Measurements from ENCODE around the gene WIPI1. TPM values are rescaled to one million over a fixed set of nuclear protein-coding genes. Genes with fewer than 3 reads are reported as not detected.

The WIPI1 gene
- total and polyA plus RNA-seq, 7 donors, result 80.3 to 197 (median 136) TPM

DNA sequence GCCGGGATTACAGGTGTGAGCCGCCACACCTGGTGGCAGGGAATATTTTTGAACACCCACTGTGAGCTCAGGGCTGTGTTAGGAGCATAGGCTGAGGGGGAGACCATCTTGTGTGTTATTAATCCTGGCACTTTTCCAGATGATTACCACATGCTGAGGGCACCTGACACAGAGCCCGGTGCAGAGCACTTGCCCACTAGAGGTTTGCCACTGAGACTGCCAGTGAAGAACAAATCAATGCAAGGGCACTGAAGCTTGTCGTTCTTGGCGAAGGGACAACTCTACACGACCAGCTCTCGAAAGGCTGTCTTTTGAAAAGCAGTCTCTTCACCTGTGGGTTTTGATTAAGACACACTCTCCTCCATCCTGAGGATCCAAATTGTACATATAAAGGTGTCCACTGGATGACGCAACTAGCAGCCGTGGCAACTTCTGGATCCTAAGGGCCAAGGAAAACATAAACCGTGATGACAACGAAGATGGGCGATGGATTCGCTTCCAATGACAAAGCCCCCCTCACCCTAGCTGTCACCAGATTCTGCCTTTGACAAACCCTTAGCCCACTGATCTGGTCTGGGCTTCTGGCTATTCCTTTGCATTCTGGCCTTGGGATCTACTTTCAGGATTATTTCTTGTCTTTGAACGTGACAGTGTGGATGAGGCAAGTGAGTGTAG, 28.7 kb downstream of the WIPI1 start:
- Histone ChIP-seq H3K9me3 (no peaks in the 10 kb centered on the region), H3K27ac (no peak overlapping the region), H3K36me3 (ENCODE audit: insufficient read depth in 1 of 2, low read depth in 1 of 2) (peaks cover 17 to 99% of the 10 kb centered on the region in 2 donors), H3K4me3 (no peak overlapping the region), H3K27me3 (ENCODE audit: insufficient read depth in 3 of 3, low read length in 2 of 3) (no peaks in the 10 kb centered on the region), H3K4me1 (no peaks in the 10 kb centered on the region)
- peak in 1 of 4 donors; percentile 21 for ATAC-seq
- DNase-seq, result no peak
- intact Hi-C loops (cut with DNase I), result no loop called here
- TF ChIP-seq, protein P1, sequence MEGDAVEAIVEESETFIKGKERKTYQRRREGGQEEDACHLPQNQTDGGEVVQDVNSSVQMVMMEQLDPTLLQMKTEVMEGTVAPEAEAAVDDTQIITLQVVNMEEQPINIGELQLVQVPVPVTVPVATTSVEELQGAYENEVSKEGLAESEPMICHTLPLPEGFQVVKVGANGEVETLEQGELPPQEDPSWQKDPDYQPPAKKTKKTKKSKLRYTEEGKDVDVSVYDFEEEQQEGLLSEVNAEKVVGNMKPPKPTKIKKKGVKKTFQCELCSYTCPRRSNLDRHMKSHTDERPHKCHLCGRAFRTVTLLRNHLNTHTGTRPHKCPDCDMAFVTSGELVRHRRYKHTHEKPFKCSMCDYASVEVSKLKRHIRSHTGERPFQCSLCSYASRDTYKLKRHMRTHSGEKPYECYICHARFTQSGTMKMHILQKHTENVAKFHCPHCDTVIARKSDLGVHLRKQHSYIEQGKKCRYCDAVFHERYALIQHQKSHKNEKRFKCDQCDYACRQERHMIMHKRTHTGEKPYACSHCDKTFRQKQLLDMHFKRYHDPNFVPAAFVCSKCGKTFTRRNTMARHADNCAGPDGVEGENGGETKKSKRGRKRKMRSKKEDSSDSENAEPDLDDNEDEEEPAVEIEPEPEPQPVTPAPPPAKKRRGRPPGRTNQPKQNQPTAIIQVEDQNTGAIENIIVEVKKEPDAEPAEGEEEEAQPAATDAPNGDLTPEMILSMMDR (IDR thresholded peaks at IDR 0.05), result no peak
- 85 to 88% (median 85%) methylated on average over 14 of the region's 14 CpGs for WGBS, 3 donors

DNA sequence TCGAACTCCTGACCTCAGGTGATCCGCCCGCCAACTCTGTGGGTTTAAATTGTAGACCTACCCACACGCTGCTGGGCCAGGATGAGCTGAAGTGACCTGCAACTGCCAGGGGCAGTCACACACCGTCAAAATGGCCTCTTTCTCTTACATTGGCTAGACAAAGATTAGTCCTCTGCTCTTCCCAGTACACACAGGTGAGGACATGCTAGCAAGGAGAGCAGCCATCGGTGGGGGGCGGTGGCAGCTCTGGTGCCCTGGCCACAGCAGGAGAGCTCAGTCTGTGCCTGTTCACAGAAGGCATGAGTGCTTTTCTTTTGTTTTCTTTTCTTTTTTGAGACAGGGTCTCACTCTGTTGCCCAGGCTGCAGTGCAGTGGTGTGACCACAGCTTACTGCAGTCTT, 29.7 kb downstream of the WIPI1 start:
- no peak overlapping the region for H3K4me3 ChIP-seq
- intact Hi-C loops (cut with DNase I), result no loop called here
- no peak for ATAC-seq
- WGBS, 3 donors, result 94 to 97% (median 95%) methylated on average over 7 of the region's 7 CpGs
- peaks cover 20 to 100% of the 10 kb centered on the region in 2 donors for H3K36me3 ChIP-seq (ENCODE audit: insufficient read depth in 1 of 2, low read depth in 1 of 2)
- TF ChIP-seq, protein P1 (IDR thresholded peaks at IDR 0.05), result no peak
- no peak for DNase-seq
- no peaks in the 10 kb centered on the region for H3K4me1 ChIP-seq
- H3K27ac ChIP-seq, result no peak overlapping the region
- no peaks in the 10 kb centered on the region for H3K9me3 ChIP-seq
- no peaks in the 10 kb centered on the region for H3K27me3 ChIP-seq (ENCODE audit: insufficient read depth in 3 of 3, low read length in 2 of 3)

GRCh38 chr17:68425979-68426378, 31.3 kb downstream of the WIPI1 start:
- intact Hi-C loops (cut with DNase I), result no loop called here

DNA sequence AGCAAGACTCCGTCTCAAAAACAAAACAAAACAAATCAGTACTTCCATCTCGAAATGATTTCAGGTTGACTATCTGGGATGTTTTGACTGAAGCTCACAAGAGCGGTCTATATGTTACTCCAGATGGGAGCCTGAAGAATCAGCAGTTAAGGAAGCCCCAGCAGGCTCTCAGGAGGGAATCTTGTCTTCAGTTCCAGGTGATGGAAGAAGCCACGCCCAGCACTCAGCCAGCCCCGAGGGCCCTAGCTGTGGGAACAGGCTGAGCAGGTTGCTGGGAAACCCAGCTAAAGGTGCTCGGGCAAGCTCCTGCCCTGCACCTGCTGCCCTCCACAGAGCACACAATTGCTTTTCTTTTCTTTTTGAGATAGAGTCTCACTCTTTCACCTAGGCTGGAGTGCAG, 32.4 kb downstream of the WIPI1 start:
- intact Hi-C loops (cut with DNase I), result no loop called here
- Histone ChIP-seq H3K9me3 (no peaks in the 10 kb centered on the region), H3K27ac (no peak overlapping the region), H3K4me3 (no peak overlapping the region), H3K27me3 (ENCODE audit: insufficient read depth in 3 of 3, low read length in 2 of 3) (no peaks in the 10 kb centered on the region), H3K4me1 (no peaks in the 10 kb centered on the region), H3K36me3 (ENCODE audit: insufficient read depth in 1 of 2, low read depth in 1 of 2) (peaks cover 20 to 100% of the 10 kb centered on the region in 2 donors)
- DNase-seq (no peak), ATAC-seq (peak in 1 of 4 donors; percentile 25)
- TF ChIP-seq, protein P1 (IDR thresholded peaks at IDR 0.05), result no peak
- WGBS, 3 donors, result 85 to 93% (median 89%) methylated on average over 6 of the region's 6 CpGs

More at GRCh38 chr17:68425979-68426378, 31.3 kb downstream of the WIPI1 start:
- DNase-seq (no peak), ATAC-seq (no peak)
- peaks cover 22 to 100% of the 10 kb centered on the region in 2 donors for H3K36me3 ChIP-seq (ENCODE audit: insufficient read depth in 1 of 2, low read depth in 1 of 2)
- H3K4me1 ChIP-seq, result no peaks in the 10 kb centered on the region
- no peak overlapping the region for H3K27ac ChIP-seq
- H3K9me3 ChIP-seq, result no peaks in the 10 kb centered on the region
- H3K4me3 ChIP-seq, result no peak overlapping the region
- H3K27me3 ChIP-seq (ENCODE audit: insufficient read depth in 3 of 3, low read length in 2 of 3), result no peaks in the 10 kb centered on the region
- WGBS, 3 donors, result 87 to 93% (median 89%) methylated on average over 12 of the region's 12 CpGs
- TF ChIP-seq, protein P1 (IDR thresholded peaks at IDR 0.05), result no peak

DNA sequence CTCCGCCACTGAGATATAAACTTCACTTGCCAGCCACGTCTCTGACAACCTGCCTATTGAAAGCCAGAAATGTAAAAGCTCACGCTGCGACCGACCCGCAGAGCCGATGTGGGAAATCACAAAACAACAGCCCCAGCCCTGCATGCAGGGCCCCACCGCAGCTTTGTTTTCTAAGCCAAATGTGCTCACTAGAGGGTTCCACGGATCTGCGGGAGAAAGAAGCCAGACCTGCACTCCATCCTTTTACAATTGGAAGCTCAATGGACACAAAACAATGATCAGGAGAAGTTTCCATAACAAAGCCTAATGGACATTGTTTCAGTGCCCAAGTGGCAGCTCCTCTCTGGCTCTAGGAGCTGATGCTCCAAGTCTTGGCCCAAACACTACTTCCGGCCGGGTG, 33.1 kb downstream of the WIPI1 start:
- Histone ChIP-seq H3K4me3 (no peak overlapping the region), H3K4me1 (no peaks in the 10 kb centered on the region), H3K36me3 (ENCODE audit: insufficient read depth in 1 of 2, low read depth in 1 of 2) (peaks cover 20 to 100% of the 10 kb centered on the region in 2 donors), H3K27me3 (ENCODE audit: insufficient read depth in 3 of 3, low read length in 2 of 3) (no peaks in the 10 kb centered on the region), H3K27ac (no peak overlapping the region), H3K9me3 (no peaks in the 10 kb centered on the region)
- WGBS, 3 donors, result 82 to 87% (median 84%) methylated on average over 12 of the region's 12 CpGs
- ATAC-seq (no peak), DNase-seq (no peak)
- TF ChIP-seq, protein P1 (IDR thresholded peaks at IDR 0.05), result no peak
- intact Hi-C loops (cut with DNase I), result no loop called here

All from psoas muscle (tissue), 8 donors.